GF-D8 (cell line): Measurements from ENCODE around the gene RDH11.
"Not testable (repeated sequence)": the region's sequence is repeated elsewhere in the genome, so short reads cannot be mapped to it uniquely, and the experiment has no call there.

ENCODE experiments used
- DNase-seq: peaks from one replicate; lab custom pipeline; 2025; lab: John Stamatoyannopoulos, UW

Gene RDH11, protein sequence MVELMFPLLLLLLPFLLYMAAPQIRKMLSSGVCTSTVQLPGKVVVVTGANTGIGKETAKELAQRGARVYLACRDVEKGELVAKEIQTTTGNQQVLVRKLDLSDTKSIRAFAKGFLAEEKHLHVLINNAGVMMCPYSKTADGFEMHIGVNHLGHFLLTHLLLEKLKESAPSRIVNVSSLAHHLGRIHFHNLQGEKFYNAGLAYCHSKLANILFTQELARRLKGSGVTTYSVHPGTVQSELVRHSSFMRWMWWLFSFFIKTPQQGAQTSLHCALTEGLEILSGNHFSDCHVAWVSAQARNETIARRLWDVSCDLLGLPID

GRCh38 chr14:67695394-67695949 is at the start of gene RDH11:
TSS of gene RDH11 (minus strand) at chr14:67695764. CDS start at chr14:67695703, 61 bp downstream.
- DNase-seq, result peak; percentile 54

DNA sequence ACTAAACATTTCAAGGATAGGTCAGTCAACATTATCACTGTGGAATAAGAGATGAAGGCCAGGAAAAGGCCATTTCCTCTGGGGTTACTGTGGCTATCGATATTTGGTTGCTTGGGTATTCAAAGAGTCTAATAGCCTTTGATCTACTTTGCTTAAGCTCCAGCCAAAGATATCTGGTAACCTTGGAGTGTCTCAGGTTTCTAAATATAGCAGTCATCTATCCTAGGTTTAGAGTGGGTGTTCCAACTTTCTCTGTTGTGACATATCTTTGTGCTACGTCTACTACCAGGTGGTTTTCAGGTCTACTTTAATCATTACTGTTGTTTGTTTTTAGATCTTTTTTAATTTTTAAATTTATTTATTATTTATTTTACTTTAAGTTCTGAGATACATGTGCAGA is 48.5 kb upstream of the RDH11 start:
- no peak for DNase-seq

- no peak for DNase-seq
These were observed 43.4 kb upstream of the RDH11 start for GRCh38 chr14:67738740-67739504.

DNA sequence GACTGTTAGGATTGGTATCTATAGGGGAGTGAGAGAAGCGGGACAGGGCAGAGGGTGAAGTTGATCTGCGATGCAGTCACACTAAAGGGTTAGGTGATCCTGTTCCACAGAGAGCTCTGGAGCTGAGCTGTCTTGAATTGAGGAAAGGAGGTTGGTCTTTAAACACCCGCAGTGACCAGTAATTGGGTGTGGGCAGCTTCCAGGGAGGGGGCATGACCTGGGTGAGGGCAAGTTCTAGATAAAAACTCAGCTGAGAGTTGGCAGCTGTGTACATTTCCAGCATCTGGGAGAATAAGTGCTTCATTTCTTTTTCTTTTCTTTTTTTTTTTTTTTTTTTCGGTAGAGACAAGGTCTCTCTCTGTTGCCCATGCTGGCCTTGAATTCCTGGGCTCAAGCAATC is 41.2 kb upstream of the RDH11 start:
- no peak for DNase-seq

- DNase-seq, result no peak
These were observed 40.0 kb upstream of the RDH11 start for GRCh38 chr14:67735336-67736147.

DNA sequence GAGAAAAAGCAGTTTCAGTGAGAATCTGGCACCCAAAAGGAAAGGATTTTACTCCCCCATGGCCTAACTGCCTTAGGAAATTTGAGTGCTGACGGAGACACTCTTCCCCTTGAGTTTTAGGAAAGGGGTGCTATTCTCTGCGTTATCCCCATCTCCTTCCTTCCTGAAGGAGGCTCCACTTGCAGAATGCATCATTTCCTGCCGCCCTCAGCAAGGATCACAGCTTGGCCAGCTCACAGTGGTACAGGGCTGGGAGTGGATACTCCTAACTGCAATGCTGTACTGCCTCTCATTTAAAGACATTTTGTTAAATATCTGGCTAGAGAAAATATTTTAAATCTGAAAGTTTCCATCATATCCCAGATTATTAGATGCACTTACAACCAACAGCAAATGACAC is 39.1 kb upstream of the RDH11 start:
- DNase-seq, result no peak

DNA sequence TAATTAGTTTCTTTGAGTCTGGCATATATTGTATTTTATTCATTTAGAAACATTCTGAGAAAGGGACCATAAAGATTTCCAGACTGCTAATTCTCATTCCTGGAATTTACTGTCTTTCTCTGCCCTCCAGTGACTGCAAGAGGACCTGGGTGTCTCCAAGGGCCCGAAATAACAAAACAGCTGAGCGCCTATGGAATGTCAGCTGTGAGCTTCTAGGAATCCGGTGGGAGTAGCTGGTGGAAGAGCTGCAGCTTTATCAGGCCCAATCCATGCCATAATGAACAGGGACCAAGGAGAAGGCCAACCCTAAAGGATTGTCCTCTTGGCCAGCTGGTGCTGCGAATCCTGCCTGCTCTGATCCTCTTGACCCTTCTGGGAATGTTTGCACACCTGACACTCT is 38.1 kb upstream of the RDH11 start:
- DNase-seq, result no peak

- no peak for DNase-seq
These were observed 33.7 kb upstream of the RDH11 start for GRCh38 chr14:67729072-67729885.

GRCh38 chr14:67728258-67728657 is 32.7 kb upstream of the RDH11 start:
- DNase-seq, result no peak

DNA sequence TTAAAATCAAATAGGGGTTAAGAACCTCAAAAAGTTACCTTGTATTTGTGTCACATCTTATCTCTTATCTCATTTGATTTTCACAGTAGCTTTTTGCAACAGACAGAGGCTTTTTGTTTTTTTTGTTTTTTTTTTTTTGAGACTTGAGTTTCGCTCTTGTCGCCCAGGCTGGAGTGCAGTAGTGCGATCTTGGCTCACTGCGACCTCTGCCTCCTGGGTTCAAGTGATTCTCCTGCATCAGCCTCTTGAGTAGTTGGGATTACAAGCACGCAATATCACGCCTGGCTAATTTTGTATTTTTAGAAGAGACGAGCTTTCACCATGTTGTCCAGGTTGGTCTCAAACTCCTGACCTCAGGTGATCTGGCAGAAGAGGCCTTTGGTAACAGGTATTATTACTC is 31.8 kb upstream of the RDH11 start:
- no peak for DNase-seq

- DNase-seq, result no peak
These were observed 29.6 kb upstream of the RDH11 start for GRCh38 chr14:67725171-67725570.

DNA sequence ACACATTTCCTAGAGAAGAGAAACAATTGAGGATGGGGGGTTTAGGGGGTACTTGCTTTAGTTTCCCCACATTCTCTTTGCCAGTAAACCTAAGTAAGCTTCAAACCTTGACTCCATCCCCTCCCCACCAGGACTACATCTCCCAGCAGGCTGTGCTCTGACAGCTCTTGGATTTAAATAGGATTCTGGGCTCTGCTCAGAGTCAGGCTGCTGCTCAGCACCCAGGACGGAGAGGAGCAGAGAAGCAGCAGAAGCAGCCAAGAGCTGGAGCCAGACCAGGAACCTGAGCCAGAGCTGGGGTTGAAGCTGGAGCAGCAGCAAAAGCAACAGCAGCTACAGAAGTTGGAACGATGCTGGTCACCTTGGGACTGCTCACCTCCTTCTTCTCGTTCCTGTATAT is 26.7 kb upstream of the RDH11 start:
- no peak for DNase-seq

GRCh38 chr14:67721875-67722274 is 26.3 kb upstream of the RDH11 start:
- no peak for DNase-seq

DNA sequence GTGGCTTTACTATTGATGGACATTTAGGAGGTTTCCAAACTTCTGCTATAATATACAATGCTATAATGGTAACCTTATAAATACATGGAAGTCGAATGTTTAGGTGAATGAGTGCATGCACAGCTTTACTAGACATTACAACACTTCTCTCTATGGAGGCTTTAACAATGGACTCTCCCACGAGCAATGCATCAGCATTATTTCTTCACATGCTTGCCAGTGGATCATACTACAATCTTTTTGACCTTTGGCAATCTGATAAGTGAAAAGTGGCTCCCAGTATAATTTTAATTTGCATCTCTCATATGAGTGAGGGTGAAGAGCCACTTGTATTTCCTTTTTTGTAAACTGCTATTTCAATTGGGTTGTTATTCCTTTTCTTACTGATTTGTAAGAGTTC is 24.3 kb upstream of the RDH11 start:
- DNase-seq, result no peak

- not testable (repeated sequence) for DNase-seq
These were observed 23.8 kb upstream of the RDH11 start for GRCh38 chr14:67719385-67719784.

DNA sequence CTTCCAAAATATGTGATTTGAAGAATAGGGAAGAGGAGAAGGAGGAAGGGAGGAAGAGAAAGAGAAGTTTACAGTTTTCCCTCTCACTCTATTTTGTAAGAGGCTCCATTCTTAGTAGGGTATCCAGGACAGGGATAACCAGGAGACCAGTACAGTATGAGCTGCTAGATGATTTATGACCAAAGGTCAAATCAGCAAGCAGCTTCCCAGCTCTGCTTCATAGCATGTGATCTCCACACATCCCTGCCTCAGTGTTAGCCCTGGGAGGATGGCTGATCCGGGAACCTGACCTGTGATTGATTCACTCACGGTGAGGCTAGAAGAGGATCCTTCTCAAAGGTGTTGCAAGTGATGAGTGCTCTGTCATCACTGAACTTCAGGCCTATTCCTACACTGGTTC is 22.7 kb upstream of the RDH11 start:
- no peak for DNase-seq

DNA sequence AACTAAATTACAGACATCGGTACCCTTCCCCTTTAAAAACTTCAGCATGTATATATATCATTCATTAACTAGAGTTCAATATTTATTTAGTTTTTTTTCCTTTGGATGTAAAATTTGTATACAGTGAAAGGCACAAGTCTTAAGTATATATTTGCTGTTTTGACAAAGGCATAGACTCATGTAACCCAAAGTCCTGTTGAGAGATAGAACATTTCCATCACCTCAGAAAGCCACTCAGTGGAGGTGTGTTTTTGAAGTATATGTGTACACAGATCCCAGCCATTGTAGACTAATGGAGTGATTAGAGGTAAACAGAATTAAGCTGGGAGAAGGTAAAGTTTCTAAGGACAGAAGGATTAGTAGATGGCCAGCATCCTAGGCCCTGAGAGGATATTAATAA is 21.5 kb upstream of the RDH11 start:
- DNase-seq, result no peak

GRCh38 chr14:67710209-67710608 is 14.6 kb upstream of the RDH11 start:
- DNase-seq, result no peak

DNA sequence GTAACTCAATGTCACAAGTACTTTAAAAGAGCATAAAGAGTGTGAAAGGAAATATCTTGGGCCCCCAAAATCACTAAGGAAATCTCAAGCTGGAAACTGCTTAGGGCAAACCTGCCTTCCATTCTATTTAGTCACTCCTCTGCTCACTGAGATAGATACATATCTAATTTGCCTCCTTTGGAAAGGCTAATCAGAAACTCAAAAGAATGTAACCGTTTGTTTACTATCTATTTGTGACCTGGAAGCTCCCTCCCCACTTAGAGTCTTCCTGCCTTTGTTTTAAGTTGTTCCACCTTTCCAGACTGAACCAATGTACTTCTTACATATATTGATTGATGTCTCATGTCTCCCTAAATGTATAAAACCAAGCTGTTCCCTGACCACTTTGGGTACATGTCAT is 14.2 kb upstream of the RDH11 start:
- DNase-seq, result not testable (repeated sequence)

GRCh38 chr14:67709346-67709745 is 13.8 kb upstream of the RDH11 start:
- not testable (repeated sequence) for DNase-seq

DNA sequence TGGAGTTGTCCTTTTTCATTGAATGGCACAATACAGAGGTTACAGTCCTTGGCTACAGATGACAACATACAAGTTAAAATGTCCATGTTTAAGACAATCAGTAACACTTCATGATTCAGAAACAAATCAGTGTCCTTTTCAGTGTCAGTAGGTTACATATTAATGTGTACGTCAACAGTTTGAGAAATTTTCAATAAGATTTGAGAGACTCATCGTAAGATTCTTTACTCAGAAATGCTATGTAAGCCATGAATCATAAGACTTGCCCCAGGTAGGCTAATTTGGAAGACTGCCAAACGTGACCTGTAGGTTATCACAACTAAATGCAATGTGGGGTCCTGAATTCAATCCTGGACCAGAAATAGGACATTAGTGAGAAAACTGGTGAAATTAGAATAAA is 9.6 kb upstream of the RDH11 start:
- DNase-seq, result no peak
